Liver (tissue), 9 donors: Measurements from ENCODE around the gene TENT4B. TPM values are rescaled to one million over a fixed set of nuclear protein-coding genes. Genes with fewer than 3 reads are reported as not detected.

ENCODE experiments used
- DNase-seq: peaks from one replicate; pipeline ENCODE4 v3.0.0-alpha.2; 2017; ENCODE audit warnings: low spot score
- H3K27ac ChIP-seq, 2 donors: one replicate each; pipeline ENCODE4 v1.7.0; 2013; ENCODE audit warnings: inconsistent platforms in 2 of 2, low read length in 2 of 2, control low read depth in 1 of 2, low read depth in 1 of 2, mild to moderate bottlenecking in 1 of 2
- H3K27me3 ChIP-seq, 4 donors: one replicate each; pipeline versions ENCODE4 v1.6.1 to v1.7.0; 2013; ENCODE audit warnings: low read length in 3 of 4, inconsistent platforms in 1 of 4, mild to moderate bottlenecking in 1 of 4, moderate library complexity in 1 of 4; ENCODE audit not compliant: control insufficient read depth in 4 of 4, insufficient read depth in 4 of 4
- H3K36me3 ChIP-seq, 4 donors: one replicate each; pipeline versions ENCODE4 v1.6.1 to v1.7.0; 2013; ENCODE audit warnings: low read length in 3 of 4, mild to moderate bottlenecking in 3 of 4, low read depth in 1 of 4, moderate library complexity in 1 of 4; ENCODE audit not compliant: control insufficient read depth in 4 of 4, insufficient read depth in 3 of 4
- H3K4me1 ChIP-seq, 4 donors: one replicate each; pipeline versions ENCODE4 v1.6.1 to v1.7.0; 2013; ENCODE audit warnings: low read length in 3 of 4, mild to moderate bottlenecking in 3 of 4, moderate library complexity in 1 of 4; ENCODE audit not compliant: control insufficient read depth in 4 of 4, insufficient read depth in 4 of 4
- H3K4me3 ChIP-seq, 3 donors: one replicate each; pipeline versions ENCODE4 v1.6.1 to v1.7.0; 2013; ENCODE audit warnings: low read length in 3 of 3, control low read depth in 1 of 3, low read depth in 1 of 3, mild to moderate bottlenecking in 1 of 3
- H3K9ac ChIP-seq, 2 donors: one replicate each; pipeline ENCODE4 v1.7.0; 2013; ENCODE audit warnings: low read length in 2 of 2, mild to moderate bottlenecking in 2 of 2, moderate library complexity in 2 of 2, control low read depth in 1 of 2, low read depth in 1 of 2
- H3K9me3 ChIP-seq, 4 donors: one replicate each; pipeline versions ENCODE4 v1.6.1 to v1.7.0; 2013; ENCODE audit warnings: low read length in 3 of 4; ENCODE audit not compliant: control insufficient read depth in 4 of 4
- ATF3 ChIP-seq: IDR thresholded peaks from 2 replicates; pipeline ENCODE4 v1.6.1; 2016; ENCODE audit warnings: antibody characterized with exemption
- CTCF ChIP-seq: fragments of 150-350 bp; IDR thresholded peaks from 2 replicates; pipeline ENCODE4 v1.5.1; 2017; ENCODE audit warnings: improper control_type of control experiment, low read depth, low read length; ENCODE audit not compliant: missing input control
- EGR1 ChIP-seq, 2 donors: IDR thresholded peaks; 2 replicates each; pipeline ENCODE4 v1.6.1; 2016 to 2018; ENCODE audit warnings: antibody characterized with exemption in 2 of 2, low read depth in 2 of 2
- FOXA1 ChIP-seq: IDR thresholded peaks from 2 replicates; pipeline ENCODE4 v1.6.1; 2016; ENCODE audit warnings: antibody characterized with exemption
- FOXA2 ChIP-seq: IDR thresholded peaks from 2 replicates; pipeline ENCODE4 v1.6.1; 2016; ENCODE audit warnings: antibody characterized with exemption
- GABPA ChIP-seq, 2 donors: IDR thresholded peaks in 1 of 2; conservative IDR thresholded peaks in 1 of 2; 2 replicates each; pipeline ENCODE4 v1.6.1; 2016; ENCODE audit warnings: antibody characterized with exemption in 2 of 2, mild to moderate bottlenecking in 1 of 2, moderate library complexity in 1 of 2
- HNF4A ChIP-seq, 2 donors: conservative IDR thresholded peaks; 2 replicates each; pipeline ENCODE4 v1.6.1; 2016; ENCODE audit warnings: antibody characterized with exemption in 2 of 2, mild to moderate bottlenecking in 2 of 2
- HNF4G ChIP-seq: IDR thresholded peaks from 2 replicates; pipeline ENCODE4 v1.6.1; 2016; ENCODE audit warnings: antibody characterized with exemption
- JUND ChIP-seq, 2 donors: IDR thresholded peaks; 2 replicates each; pipeline ENCODE4 v1.6.1; 2016; ENCODE audit warnings: antibody characterized with exemption in 2 of 2
- MAX ChIP-seq: IDR thresholded peaks from 2 replicates; pipeline ENCODE4 v1.6.1; 2016; ENCODE audit warnings: antibody characterized with exemption
- NR2F2 ChIP-seq: IDR thresholded peaks from 2 replicates; pipeline ENCODE4 v1.6.1; 2016; ENCODE audit warnings: antibody characterized with exemption
- RAD21 ChIP-seq, 2 donors: IDR thresholded peaks; 2 replicates each; pipeline ENCODE4 v1.6.1; 2016; ENCODE audit warnings: antibody characterized with exemption in 2 of 2, mild to moderate bottlenecking in 2 of 2
- REST ChIP-seq: IDR thresholded peaks from 2 replicates; pipeline ENCODE4 v1.6.1; 2016; ENCODE audit warnings: antibody characterized with exemption, mild to moderate bottlenecking
- RXRA ChIP-seq, 2 donors: IDR thresholded peaks; 2 replicates each; pipeline ENCODE4 v1.6.1; 2017 to 2018; ENCODE audit warnings: antibody characterized with exemption in 2 of 2, mild to moderate bottlenecking in 1 of 2
- SP1 ChIP-seq: IDR thresholded peaks from 2 replicates; pipeline ENCODE4 v1.6.1; 2018; ENCODE audit warnings: antibody characterized with exemption, mild to moderate bottlenecking
- WGBS: extraction: QIAGEN DNeasy Blood & Tissue Kit; methylation state at CpG from one replicate; pipeline ENCODE4 v1.1.7; 2013; 5-methylcytosine and 5-hydroxymethylcytosine counted together
- polyA plus RNA-seq, 2 donors: library from polyadenylated mRNA; stranded (reverse) in 1 of 2; unstranded in 1 of 2; fragments of 200-250 nt in 1 of 2; fragments of >200 nt in 1 of 2; fragmentation: Nextera tagmentation in 1 of 2; extraction: Ambion mirVana in 1 of 2; gene quantifications; one replicate each; pipeline versions ENCODE4 v1.2.1 to v1.2.3, GENCODE V29; 2013 to 2015
- total RNA-seq, 2 donors: library from RNA; depleted of rRNA; stranded (reverse); fragments of >200 nt; gene quantifications; one replicate each; pipeline ENCODE4 v1.2.3, GENCODE V29; 2014
- TF ChIP-seq, protein P1 (sequence below): IDR thresholded peaks from 2 replicates; pipeline ENCODE4 v1.6.1; 2016; ENCODE audit warnings: antibody characterized with exemption
- donor health status: healthy.
- donor health status: healthy.
- donor health status: healthy.
- donor health status: healthy.
- donor health status: healthy.

The TENT4B gene
- total and polyA plus RNA-seq, 4 donors = 4.2 to 10.8 (median 7.9) TPM

DNA sequence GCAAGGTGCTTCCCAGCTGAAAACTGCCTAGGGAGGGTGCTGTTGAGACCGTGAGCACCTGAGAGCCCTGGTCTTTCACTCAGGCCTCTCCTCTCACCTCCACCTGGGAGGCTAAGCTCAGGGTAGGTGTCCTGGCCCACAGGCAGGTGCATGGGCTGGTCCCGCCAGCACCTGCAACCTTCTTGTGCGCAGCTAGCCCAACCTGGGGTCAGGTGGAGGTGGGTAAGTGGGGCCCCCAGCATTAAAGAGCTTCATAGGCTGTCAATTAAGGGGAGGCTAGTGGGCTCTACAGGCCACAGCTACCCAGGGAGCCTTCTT, 122.0 kb downstream of the TENT4B start:
- TF ChIP-seq, protein P1, sequence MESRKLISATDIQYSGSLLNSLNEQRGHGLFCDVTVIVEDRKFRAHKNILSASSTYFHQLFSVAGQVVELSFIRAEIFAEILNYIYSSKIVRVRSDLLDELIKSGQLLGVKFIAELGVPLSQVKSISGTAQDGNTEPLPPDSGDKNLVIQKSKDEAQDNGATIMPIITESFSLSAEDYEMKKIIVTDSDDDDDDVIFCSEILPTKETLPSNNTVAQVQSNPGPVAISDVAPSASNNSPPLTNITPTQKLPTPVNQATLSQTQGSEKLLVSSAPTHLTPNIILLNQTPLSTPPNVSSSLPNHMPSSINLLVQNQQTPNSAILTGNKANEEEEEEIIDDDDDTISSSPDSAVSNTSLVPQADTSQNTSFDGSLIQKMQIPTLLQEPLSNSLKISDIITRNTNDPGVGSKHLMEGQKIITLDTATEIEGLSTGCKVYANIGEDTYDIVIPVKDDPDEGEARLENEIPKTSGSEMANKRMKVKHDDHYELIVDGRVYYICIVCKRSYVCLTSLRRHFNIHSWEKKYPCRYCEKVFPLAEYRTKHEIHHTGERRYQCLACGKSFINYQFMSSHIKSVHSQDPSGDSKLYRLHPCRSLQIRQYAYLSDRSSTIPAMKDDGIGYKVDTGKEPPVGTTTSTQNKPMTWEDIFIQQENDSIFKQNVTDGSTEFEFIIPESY = no peak
- TF ChIP-seq NR2F2 (no peak), FOXA2 (no peak), HNF4A (conservative IDR thresholded peaks at IDR 0.05) (no peak), GABPA (IDR thresholded peaks at IDR 0.05 in 1 of 2, conservative IDR thresholded peaks at IDR 0.05 in 1 of 2) (no peak), REST (no peak), ATF3 (no peak), MAX (no peak), CTCF (no peak), RXRA (IDR thresholded peaks at IDR 0.05) (no peak), RAD21 (IDR thresholded peaks at IDR 0.05) (no peak), EGR1 (IDR thresholded peaks at IDR 0.05; ENCODE audit: low read depth in 2 of 2) (no peak), JUND (IDR thresholded peaks at IDR 0.05) (no peak), FOXA1 (no peak), HNF4G (no peak), SP1 (no peak)
- DNase-seq = no peak
- Histone ChIP-seq H3K27me3 (no peaks in the 10 kb centered on the region), H3K9me3 (no peaks in the 10 kb centered on the region), H3K27ac (peak overlapping the region in 1 of 2 donors; percentile 52), H3K4me1 (peaks cover 0 to 3% (median 0%) of the 10 kb centered on the region in 4 donors), H3K36me3 (no peaks in the 10 kb centered on the region), H3K4me3 (peak overlapping the region in 1 of 3 donors; percentile 15), H3K9ac (no peak overlapping the region)
- WGBS = 92% methylated on average over 3 of the region's 3 CpGs
